Mucosa of stomach (tissue), 1 donor: ENCODE results near the gene TRIM50.
"Not testable (repeated sequence)": the region's sequence is repeated elsewhere in the genome, so short reads cannot be mapped to it uniquely, and the experiment has no call there.

ENCODE experiments used
- H3K27me3 ChIP-seq: one replicate; pipeline ENCODE4 v1.7.0; 2013; ENCODE audit warnings: mild to moderate bottlenecking, low read length; ENCODE audit not compliant: control insufficient read depth, insufficient read depth
- H3K36me3 ChIP-seq: one replicate; pipeline ENCODE4 v1.7.0; 2013; ENCODE audit warnings: low read length; ENCODE audit not compliant: control insufficient read depth, insufficient read depth
- H3K4me1 ChIP-seq: one replicate; pipeline ENCODE4 v1.7.0; 2013; ENCODE audit warnings: mild to moderate bottlenecking, low read length; ENCODE audit not compliant: control insufficient read depth, insufficient read depth
- H3K4me3 ChIP-seq: one replicate; pipeline ENCODE4 v1.7.0; 2013; ENCODE audit warnings: low read length
- H3K9ac ChIP-seq: one replicate; pipeline ENCODE4 v1.7.0; 2013; ENCODE audit warnings: mild to moderate bottlenecking, low read length, moderate library complexity
- H3K9me3 ChIP-seq: one replicate; pipeline ENCODE4 v1.7.0; 2013; ENCODE audit warnings: mild to moderate bottlenecking, low read length, moderate library complexity; ENCODE audit not compliant: control insufficient read depth
- donor health status: Pancreatic carcinoma.

Gene TRIM50

GRCh38 chr7:73345538-73345937 lies 17.7 kb upstream of the TRIM50 start:
- H3K27me3 ChIP-seq, result no peaks in the 10 kb centered on the region
- H3K9me3 ChIP-seq, result no peaks in the 10 kb centered on the region
- no peak overlapping the region for H3K4me3 ChIP-seq
- H3K36me3 ChIP-seq, result no peaks in the 10 kb centered on the region
- H3K9ac ChIP-seq, result no peak overlapping the region
- no peaks in the 10 kb centered on the region for H3K4me1 ChIP-seq

GRCh38 chr7:73343671-73344380 lies 15.9 kb upstream of the TRIM50 start:
- no peaks in the 10 kb centered on the region for H3K9me3 ChIP-seq

GRCh38 chr7:73342645-73343044 lies 14.8 kb upstream of the TRIM50 start:
- H3K27me3 ChIP-seq, result no peaks in the 10 kb centered on the region
- no peaks in the 10 kb centered on the region for H3K36me3 ChIP-seq
- no peak overlapping the region for H3K4me3 ChIP-seq
- no peaks in the 10 kb centered on the region for H3K4me1 ChIP-seq
- no peaks in the 10 kb centered on the region for H3K9me3 ChIP-seq
- no peak overlapping the region for H3K9ac ChIP-seq

More at GRCh38 chr7:73343671-73344380, 15.9 kb upstream of the TRIM50 start:
- no peak overlapping the region for H3K9ac ChIP-seq
- H3K27me3 ChIP-seq, result no peaks in the 10 kb centered on the region
- H3K4me1 ChIP-seq, result no peaks in the 10 kb centered on the region
- H3K36me3 ChIP-seq, result no peaks in the 10 kb centered on the region
- no peak overlapping the region for H3K4me3 ChIP-seq

DNA sequence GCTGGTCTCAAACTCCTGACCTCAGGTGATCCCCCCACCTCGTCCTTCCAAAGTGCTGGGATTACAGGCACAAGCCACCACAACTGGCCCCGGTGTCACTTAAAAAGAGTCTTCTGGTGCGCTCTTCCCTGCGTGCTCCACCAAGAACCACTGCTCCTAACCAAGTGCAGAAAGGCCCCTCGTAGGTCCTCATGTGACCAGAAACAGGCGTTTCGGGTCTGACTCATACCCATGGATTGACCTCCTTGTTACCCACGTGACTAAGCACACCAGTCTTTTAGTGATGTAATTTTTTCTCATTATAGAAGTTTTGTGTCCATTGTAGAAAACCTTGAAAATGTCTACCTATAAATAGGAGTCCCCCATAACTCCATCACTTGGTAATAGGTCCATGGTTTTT lies 14.0 kb upstream of the TRIM50 start:
- no peaks in the 10 kb centered on the region for H3K27me3 ChIP-seq
- H3K4me1 ChIP-seq, result no peaks in the 10 kb centered on the region
- H3K4me3 ChIP-seq, result no peak overlapping the region
- no peaks in the 10 kb centered on the region for H3K9me3 ChIP-seq
- H3K36me3 ChIP-seq, result no peaks in the 10 kb centered on the region
- no peak overlapping the region for H3K9ac ChIP-seq

GRCh38 chr7:73340514-73340913 lies 12.6 kb upstream of the TRIM50 start:
- Histone ChIP-seq H3K36me3 (no peaks in the 10 kb centered on the region), H3K9me3 (no peaks in the 10 kb centered on the region), H3K4me1 (no peaks in the 10 kb centered on the region), H3K27me3 (no peaks in the 10 kb centered on the region), H3K9ac (no peak overlapping the region), H3K4me3 (no peak overlapping the region)

DNA sequence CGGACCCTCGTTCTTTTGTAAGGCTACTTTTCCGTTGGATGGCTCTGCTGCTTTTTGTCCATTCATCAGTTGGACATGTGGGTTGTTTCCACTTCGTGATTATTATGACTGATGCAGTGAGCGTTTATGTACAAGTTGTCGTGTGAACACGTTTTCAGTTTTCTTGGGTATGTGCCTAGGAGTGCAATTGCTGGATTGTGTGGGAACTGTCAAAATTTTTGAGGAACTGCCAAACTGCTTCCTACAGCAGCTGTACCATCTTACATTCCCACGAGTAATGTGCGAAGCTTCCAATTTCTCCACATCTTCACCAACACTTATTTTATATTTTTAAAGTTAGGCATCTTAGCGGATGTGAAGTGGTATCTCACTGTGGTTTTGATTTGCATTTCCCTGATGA lies 10.4 kb upstream of the TRIM50 start:
- Histone ChIP-seq H3K4me1 (no peaks in the 10 kb centered on the region), H3K36me3 (no peaks in the 10 kb centered on the region), H3K9ac (no peak overlapping the region), H3K4me3 (no peak overlapping the region), H3K9me3 (no peaks in the 10 kb centered on the region), H3K27me3 (no peaks in the 10 kb centered on the region)

DNA sequence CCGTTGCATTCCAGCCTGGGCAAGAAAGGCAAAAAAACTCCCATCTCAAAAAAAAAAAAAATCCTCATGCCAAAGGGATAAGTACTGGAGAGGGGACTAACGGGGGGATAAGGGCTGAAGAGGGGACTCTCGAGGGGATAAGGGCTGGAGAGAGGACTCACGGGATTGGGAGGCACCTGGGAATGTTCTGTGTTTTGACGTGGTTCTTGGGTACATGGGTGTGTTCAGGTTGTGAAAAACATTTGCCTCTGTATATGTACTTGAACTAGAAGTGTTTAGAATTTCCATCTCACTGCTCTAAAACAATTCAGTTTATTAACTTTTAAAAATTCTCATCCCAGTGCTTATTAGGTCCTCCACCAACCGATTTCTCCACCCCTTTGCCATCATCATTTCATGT lies 4.6 kb upstream of the TRIM50 start:
- Histone ChIP-seq H3K9ac (no peak overlapping the region), H3K4me3 (no peak overlapping the region), H3K9me3 (no peaks in the 10 kb centered on the region), H3K36me3 (no peaks in the 10 kb centered on the region), H3K4me1 (no peaks in the 10 kb centered on the region), H3K27me3 (no peaks in the 10 kb centered on the region)

GRCh38 chr7:73330772-73331171 lies 2.9 kb upstream of the TRIM50 start:
- no peak overlapping the region for H3K9ac ChIP-seq
- no peak overlapping the region for H3K4me3 ChIP-seq
- no peaks in the 10 kb centered on the region for H3K36me3 ChIP-seq
- no peaks in the 10 kb centered on the region for H3K9me3 ChIP-seq
- no peaks in the 10 kb centered on the region for H3K4me1 ChIP-seq
- H3K27me3 ChIP-seq, result no peaks in the 10 kb centered on the region

GRCh38 chr7:73329861-73330581 lies 2.1 kb upstream of the TRIM50 start:
- Histone ChIP-seq H3K4me1 (no peaks in the 10 kb centered on the region), H3K9me3 (no peaks in the 10 kb centered on the region), H3K4me3 (no peak overlapping the region), H3K9ac (no peak overlapping the region), H3K27me3 (no peaks in the 10 kb centered on the region), H3K36me3 (no peaks in the 10 kb centered on the region)

GRCh38 chr7:73328696-73329095 lies 814 bp upstream of the TRIM50 start:
- Histone ChIP-seq H3K4me1 (peaks cover 8% of the 10 kb centered on the region), H3K36me3 (no peaks in the 10 kb centered on the region), H3K9me3 (no peaks in the 10 kb centered on the region), H3K4me3 (no peak overlapping the region), H3K9ac (no peak overlapping the region), H3K27me3 (no peaks in the 10 kb centered on the region)

DNA sequence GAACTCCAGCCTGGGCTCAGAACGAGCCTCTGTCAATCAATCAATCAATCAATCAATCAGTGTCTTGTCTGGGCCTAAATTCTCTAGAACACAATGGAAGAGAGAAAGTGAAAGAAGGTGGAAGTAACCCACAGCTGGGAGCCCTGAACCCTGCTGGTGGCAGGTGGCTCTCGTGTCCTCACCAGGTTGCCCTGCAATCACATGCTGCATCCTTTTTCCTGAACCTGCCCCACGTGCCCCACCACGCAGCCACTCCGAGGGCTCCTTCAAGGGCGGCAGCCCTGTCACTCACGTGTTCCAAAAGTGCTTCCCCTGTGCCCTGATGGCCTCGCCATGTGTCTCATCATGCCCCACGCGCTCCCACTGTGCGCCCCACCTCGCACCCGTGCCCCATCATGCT lies 433 bp downstream of the TRIM50 start:
- H3K36me3 ChIP-seq, H3K4me3 ChIP-seq, H3K9me3 ChIP-seq, H3K27me3 ChIP-seq, H3K9ac ChIP-seq, H3K4me1 ChIP-seq: not testable (repeated sequence)

DNA sequence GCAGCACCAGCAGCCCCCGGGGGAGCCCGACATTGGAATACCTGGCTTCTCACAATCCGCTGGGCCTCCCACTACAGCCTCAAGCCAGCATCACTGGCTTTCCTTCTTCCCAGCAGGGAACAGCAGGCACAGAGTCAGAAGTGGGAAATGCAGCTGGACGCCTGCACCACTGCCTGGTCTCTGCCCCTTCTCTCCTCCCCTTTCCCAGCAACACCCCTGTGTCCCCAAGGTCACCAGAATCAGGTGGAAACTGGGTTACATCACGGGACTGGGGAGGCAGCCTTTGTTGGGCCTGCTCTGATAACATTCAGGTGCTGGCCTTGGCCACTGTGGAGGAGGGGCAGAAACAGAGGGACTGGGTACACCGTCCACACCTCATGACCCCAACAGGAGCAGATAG lies 2.5 kb downstream of the TRIM50 start:
- not testable (repeated sequence) for H3K9ac ChIP-seq, H3K27me3 ChIP-seq, H3K9me3 ChIP-seq, H3K4me3 ChIP-seq, H3K4me1 ChIP-seq, H3K36me3 ChIP-seq
